IMR-90 (cell line): ENCODE results near the gene ACVR1. TPM values are rescaled to one million over a fixed set of nuclear protein-coding genes. Genes with fewer than 3 reads are reported as not detected.

Experiments used
- ATAC-seq: fragments of 200-7000 bp; cut with Tn5 transposase; 2 replicates; pipeline ENCODE4 v1.9.1; 2020; ENCODE audit warnings: low read depth, mild to moderate bottlenecking, moderate library complexity
- BruUV-seq: library from RNA; stranded (reverse); fragments of 400-500 nt; replicated peaks from 2 replicates; lab custom pipeline; 2021; lab: Mats Ljungman, UMichigan
- CTCF ChIA-PET: fragments of 300-600 bp; formaldehyde crosslinking; extraction: SDS; loops from one replicate; lab custom pipeline; 2021; ENCODE audit warnings: antibody characterized with exemption; lab: Yijun Ruan, JAX
- POLR2A ChIA-PET: fragments of 300-600 bp; sonication (Branson Sonifier 250); formaldehyde crosslinking; loops from one replicate; lab custom pipeline; 2022; ENCODE audit warnings: antibody characterized with exemption; ENCODE audit not compliant: unreplicated experiment; lab: Charles Lee
- DNase-seq: peaks from one replicate; pipeline ENCODE4 v3.0.0; 2013
- H2AFZ ChIP-seq: replicated peaks from 2 replicates; pipeline ENCODE3; 2013; ENCODE audit warnings: low read length, mild to moderate bottlenecking; ENCODE audit not compliant: poor library complexity
- H2AK5ac ChIP-seq: 2 replicates; pipeline ENCODE4 v1.6.1; 2013; ENCODE audit warnings: low read depth, low read length, inconsistent platforms
- H2AK9ac ChIP-seq: replicated peaks from 2 replicates; pipeline ENCODE3; 2013; ENCODE audit warnings: mild to moderate bottlenecking, low read depth, low read length, moderate library complexity; ENCODE audit not compliant: poor library complexity
- H2BK120ac ChIP-seq: 2 replicates; pipeline ENCODE4 v1.6.1; 2013; ENCODE audit warnings: low read depth, low read length, inconsistent platforms
- H2BK15ac ChIP-seq: 3 replicates; pipeline ENCODE4 v1.6.1; 2013; ENCODE audit warnings: low read depth, low read length, inconsistent platforms
- H2BK20ac ChIP-seq: 2 replicates; pipeline ENCODE4 v1.6.1; 2013; ENCODE audit warnings: low read depth, mild to moderate bottlenecking, inconsistent platforms, low read length, moderate library complexity
- H2BK5ac ChIP-seq: 2 replicates; pipeline ENCODE4 v1.6.1; 2013; ENCODE audit warnings: mild to moderate bottlenecking, low read depth, low read length, inconsistent platforms; ENCODE audit not compliant: poor library complexity, severe bottlenecking
- H3K14ac ChIP-seq: replicated peaks from 2 replicates; pipeline ENCODE4 v1.6.1; 2013; ENCODE audit warnings: low read depth, low read length, inconsistent platforms
- H3K18ac ChIP-seq: 2 replicates; pipeline ENCODE4 v1.6.1; 2013; ENCODE audit warnings: low read depth, low read length, control low read depth
- H3K23ac ChIP-seq: 2 replicates; pipeline ENCODE4 v1.6.1; 2013; ENCODE audit warnings: low read depth, low read length, inconsistent platforms
- H3K27ac ChIP-seq: 2 replicates; pipeline ENCODE4 v1.5.1; 2013; ENCODE audit warnings: mild to moderate bottlenecking, control low read depth, low read length; ENCODE audit not compliant: insufficient read depth
- H3K27me3 ChIP-seq: 2 replicates; pipeline ENCODE4 v1.6.1; 2013; ENCODE audit warnings: low read length; ENCODE audit not compliant: control insufficient read depth, insufficient read depth
- H3K36me3 ChIP-seq: 2 replicates; pipeline ENCODE4 v1.6.1; 2013; ENCODE audit warnings: low read length, mixed read lengths; ENCODE audit not compliant: control insufficient read depth, insufficient read depth
- H3K4ac ChIP-seq: 2 replicates; pipeline ENCODE4 v1.6.1; 2013; ENCODE audit warnings: low read depth, low read length, inconsistent platforms
- H3K4me1 ChIP-seq: 2 replicates; pipeline ENCODE4 v1.6.1; 2013; ENCODE audit warnings: low read length, mixed read lengths; ENCODE audit not compliant: control insufficient read depth, insufficient read depth
- H3K4me2 ChIP-seq: 2 replicates; pipeline ENCODE4 v1.6.1; 2013; ENCODE audit warnings: low read depth, mild to moderate bottlenecking, control low read depth, low read length, moderate library complexity
- H3K4me3 ChIP-seq: 2 replicates; pipeline ENCODE4 v1.5.1; 2013; ENCODE audit warnings: low read depth, mild to moderate bottlenecking, control low read depth, low read length, moderate library complexity; ENCODE audit not compliant: insufficient read depth
- H3K56ac ChIP-seq: 2 replicates; pipeline ENCODE4 v1.6.1; 2013; ENCODE audit warnings: low read length, inconsistent platforms; ENCODE audit not compliant: insufficient read depth; ENCODE audit errors: extremely low read depth
- H3K79me1 ChIP-seq, 2 experiments: 2 replicates each; pipeline ENCODE4 v1.6.1; 2013; ENCODE audit warnings: low read length in 2 of 2, inconsistent platforms in 1 of 2, low read depth in 1 of 2
- H3K9ac ChIP-seq: 2 replicates; pipeline ENCODE4 v1.6.1; 2013; ENCODE audit warnings: low read depth, low read length, control low read depth
- H3K9me1 ChIP-seq: 2 replicates; pipeline ENCODE4 v1.6.1; 2013; ENCODE audit warnings: low read length, inconsistent platforms; ENCODE audit not compliant: insufficient read depth
- H3K9me3 ChIP-seq: 2 replicates; pipeline ENCODE4 v1.6.1; 2013; ENCODE audit warnings: low read length; ENCODE audit not compliant: control insufficient read depth, insufficient read depth
- H4K20me1 ChIP-seq: 2 replicates; pipeline ENCODE4 v1.6.1; 2013; ENCODE audit warnings: low read length, inconsistent platforms; ENCODE audit not compliant: insufficient read depth
- H4K5ac ChIP-seq: 2 replicates; pipeline ENCODE4 v1.6.1; 2013; ENCODE audit warnings: mild to moderate bottlenecking, low read depth, low read length, control low read depth
- H4K8ac ChIP-seq, 2 experiments: 2 replicates each; pipeline ENCODE4 v1.6.1; 2013; ENCODE audit warnings: low read depth in 2 of 2, low read length in 2 of 2, control low read depth in 1 of 2, inconsistent platforms in 1 of 2
- H4K91ac ChIP-seq: 2 replicates; pipeline ENCODE4 v1.6.1; 2013; ENCODE audit warnings: low read depth, low read length, inconsistent platforms; ENCODE audit not compliant: insufficient read depth
- BHLHE40 ChIP-seq: fragments of 150-350 bp; IDR thresholded peaks from 2 replicates; pipeline ENCODE4 v1.6.1; 2016; ENCODE audit warnings: mild to moderate bottlenecking, low read depth, low read length
- CEBPB ChIP-seq: IDR thresholded peaks from 2 replicates; pipeline ENCODE4 v1.6.1; 2012; ENCODE audit warnings: low read depth, low read length, improper control_type of control experiment
- CTCF ChIP-seq: conservative IDR thresholded peaks from 2 replicates; pipeline ENCODE4 v1.5.1; 2012; ENCODE audit warnings: mild to moderate bottlenecking, low read depth, low read length, improper control_type of control experiment
- FOS ChIP-seq: fragments of 150-350 bp; IDR thresholded peaks from 2 replicates; pipeline ENCODE4 v1.6.1; 2016; ENCODE audit warnings: low read depth, low read length
- WGBS, 2 experiments: methylation state at CpG; one replicate each; pipeline versions ENCODE4 v1.1.5 to v1.1.7; 2013; ENCODE audit warnings: missing lambda C conversion rate in 2 of 2; ENCODE audit not compliant: insufficient read length in 1 of 2; ENCODE audit errors: extremely low coverage in 2 of 2; 5-methylcytosine and 5-hydroxymethylcytosine counted together
- dilution Hi-C: fragments of 300-500 bp; cut with HindIII; formaldehyde crosslinking; loops from one replicate; pipeline ENCODE4 v1.14.3; 2018; ENCODE audit warnings: low sequenced_read_pairs; ENCODE audit not compliant: unreplicated experiment
- in situ Hi-C: fragments of 300-500 bp; cut with MboI; formaldehyde crosslinking; loops from 3 replicates; pipeline ENCODE4 v1.14.3; 2019; ENCODE audit warnings: low sequenced_read_pairs, inconsistent platforms, mixed read lengths
- intact Hi-C: fragments of 100-400 bp; cut with micrococcal nuclease; formaldehyde crosslinking; loops from 2 replicates; pipeline ENCODE4 v1.10.0; 2022
- polyA plus RNA-seq, 3 experiments: library from polyadenylated mRNA; depleted of rRNA; stranded (reverse); fragments of >200 nt; gene quantifications; 2 replicates each; pipeline ENCODE4 v1.2.3, GENCODE V29; 2012; ENCODE audit warnings: low replicate concordance in 1 of 3
- total RNA-seq: library from RNA; depleted of rRNA; stranded (reverse); fragments of >200 nt; gene quantifications from 2 replicates; pipeline ENCODE4 v1.2.3, GENCODE V29; 2012

The ACVR1 gene
- total and polyA plus RNA-seq, 2 of the 4 experiments (the other 2 are of a cell fraction) = 21.1 to 40.8 TPM

GRCh38 chr2:157898591-157898996 lies 22.5 kb upstream of the ACVR1 start:
- no peaks in the 10 kb centered on the region for H3K27me3 ChIP-seq
- H2BK120ac ChIP-seq = no peak overlapping the region
- H3K14ac ChIP-seq = no peak overlapping the region
- no peaks in the 10 kb centered on the region for H3K79me1 ChIP-seq
- H3K4me2 ChIP-seq = no peak overlapping the region
- H3K27ac ChIP-seq = no peak overlapping the region
- ChIA-PET CTCF (interaction anchor here (1.0 to 1.2 kb wide), 2 partner anchors 14 to 22 kb away, joined by 3 to 5 read pairs; partner anchors contain the start of gene ACVR1), POLR2A (no interaction called here)
- H3K9me3 ChIP-seq = no peaks in the 10 kb centered on the region
- BruUV-seq = no TSS peak
- no peak overlapping the region for H2AK9ac ChIP-seq
- no peak overlapping the region for H4K91ac ChIP-seq
- no peak overlapping the region for H4K5ac ChIP-seq
- no peak overlapping the region for H2BK20ac ChIP-seq
- no peak overlapping the region for H3K56ac ChIP-seq
- no peak overlapping the region for H3K9ac ChIP-seq
- H4K20me1 ChIP-seq = no peaks in the 10 kb centered on the region
- no peak overlapping the region for H2BK15ac ChIP-seq
- no peak overlapping the region for H3K4me3 ChIP-seq
- no peak overlapping the region for H2AK5ac ChIP-seq
- in situ Hi-C loops (no loop called here), dilution Hi-C loops (no loop called here), intact Hi-C loops (loop anchor here (10.0 kb wide), 1 partner anchor 404 kb away; no protein-coding TSS in a partner anchor)
- H4K8ac ChIP-seq = no peak overlapping the region
- DNase-seq (peak; percentile 95), ATAC-seq (peak; percentile 80)
- no peak overlapping the region for H2BK5ac ChIP-seq
- H3K9me1 ChIP-seq = no peaks in the 10 kb centered on the region
- no peak overlapping the region for H3K23ac ChIP-seq
- peaks cover 3% of the 10 kb centered on the region for H3K4me1 ChIP-seq
- WGBS, 2 experiments = no CpG with 5 or more reads among the region's 2 CpGs
- TF ChIP-seq FOS (peak; percentile 92), BHLHE40 (peak; percentile 32; the same call in 1 of the 2 replicates), CTCF (no peak), CEBPB (peak; percentile 54)
- no peak overlapping the region for H3K4ac ChIP-seq
- no peak overlapping the region for H3K18ac ChIP-seq
- H2AFZ ChIP-seq = no peak overlapping the region
- H3K36me3 ChIP-seq = no peaks in the 10 kb centered on the region
